Measurements from ENCODE around the gene SLC49A3. TPM values are rescaled to one million over a fixed set of nuclear protein-coding genes. Genes with fewer than 3 reads are reported as not detected.

SLC49A3 gene
- total and polyA plus RNA-seq, 2 experiments from 2014 or later, result 5.2 to 12.5 TPM

- no peaks in the 10 kb centered on the region; the same call in 1 of the 2 replicates for H4K20me1 ChIP-seq (ENCODE audit: insufficient read depth)
- TF ChIP-seq EZH2 (IDR thresholded peaks at IDR 0.05; ENCODE audit: insufficient read depth, poor library complexity, severe bottlenecking), result no peak
- no peak overlapping the region for H3K4me2 ChIP-seq (ENCODE audit: unreplicated experiment)
- no peaks in the 10 kb centered on the region for H3K9me2 ChIP-seq (ENCODE audit: insufficient read depth)
- no peak for DNase-seq
- H3K9me3 ChIP-seq (ENCODE audit: low read depth), result no peaks in the 10 kb centered on the region
- no peak overlapping the region for H3K9ac ChIP-seq
- H3K4me3 ChIP-seq, result no peak overlapping the region
- in situ Hi-C loops (cut with MboI), result no loop called here
- peaks cover 17% of the 10 kb centered on the region for H3K4me1 ChIP-seq (ENCODE audit: insufficient read depth)
- no peak overlapping the region for H3K27ac ChIP-seq
- no peaks in the 10 kb centered on the region for H3K27me3 ChIP-seq (replicated peaks; ENCODE audit: insufficient read depth)
- H2AFZ ChIP-seq, result no peak overlapping the region
- H3F3A ChIP-seq (ENCODE audit: insufficient read depth), result peaks cover 8% of the 10 kb centered on the region; the same call in 1 of the 2 replicates
- WGBS, 2 experiments (ENCODE audit: low coverage in 1 of 2, low lambda C conversion rate in 2 of 2, missing lambda C conversion rate in 2 of 2), result 97 to 98% methylated on average over 24 to 27 of the region's 27 CpGs
- H3K36me3 ChIP-seq (ENCODE audit: low read depth), result peaks cover 15% of the 10 kb centered on the region; the same call in 1 of the 2 replicates
- peaks cover 57% of the 10 kb centered on the region for H3K79me2 ChIP-seq (ENCODE audit: insufficient read depth)
Measured at GRCh38 chr4:730511-730910, 41.6 kb upstream of the SLC49A3 start.

- 89 to 95% methylated on average over 15 to 20 of the region's 20 CpGs for WGBS, 2 experiments (ENCODE audit: low coverage in 1 of 2, low lambda C conversion rate in 2 of 2, missing lambda C conversion rate in 2 of 2)
- no peak overlapping the region for H3K4me3 ChIP-seq
- H3K4me2 ChIP-seq (ENCODE audit: unreplicated experiment), result no peak overlapping the region
- peaks cover 13% of the 10 kb centered on the region; the same call in 1 of the 2 replicates for H3K36me3 ChIP-seq (ENCODE audit: low read depth)
- no peaks in the 10 kb centered on the region for H3K27me3 ChIP-seq (replicated peaks; ENCODE audit: insufficient read depth)
- no peak for DNase-seq
- H3F3A ChIP-seq (ENCODE audit: insufficient read depth), result peaks cover 8% of the 10 kb centered on the region; the same call in 1 of the 2 replicates
- H4K20me1 ChIP-seq (ENCODE audit: insufficient read depth), result no peaks in the 10 kb centered on the region; the same call in 1 of the 2 replicates
- peaks cover 66% of the 10 kb centered on the region for H3K79me2 ChIP-seq (ENCODE audit: insufficient read depth)
- H3K9me3 ChIP-seq (ENCODE audit: low read depth), result no peaks in the 10 kb centered on the region
- H3K9me2 ChIP-seq (ENCODE audit: insufficient read depth), result no peaks in the 10 kb centered on the region
- peaks cover 17% of the 10 kb centered on the region for H3K4me1 ChIP-seq (ENCODE audit: insufficient read depth)
- in situ Hi-C loops (cut with MboI), result no loop called here
- H2AFZ ChIP-seq, result no peak overlapping the region
- TF ChIP-seq EZH2phosphoT487 (IDR thresholded peaks at IDR 0.05; ENCODE audit: insufficient read depth, low read depth) (no peak), EZH2 (IDR thresholded peaks at IDR 0.05; ENCODE audit: insufficient read depth, poor library complexity, severe bottlenecking) (no peak)
- H3K27ac ChIP-seq, result no peak overlapping the region
- H3K9ac ChIP-seq, result no peak overlapping the region
Measured at GRCh38 chr4:729336-730315, 40.7 kb upstream of the SLC49A3 start.

- TF ChIP-seq EZH2phosphoT487 (IDR thresholded peaks at IDR 0.05; ENCODE audit: insufficient read depth, low read depth), result no peak
- H3K9me2 ChIP-seq (ENCODE audit: insufficient read depth), result no peaks in the 10 kb centered on the region
- H2AFZ ChIP-seq, result no peak overlapping the region
- H3K27ac ChIP-seq, result no peak overlapping the region
- H4K20me1 ChIP-seq (ENCODE audit: insufficient read depth), result no peaks in the 10 kb centered on the region; the same call in 1 of the 2 replicates
- H3K4me3 ChIP-seq, result no peak overlapping the region
- H3K9ac ChIP-seq, result no peak overlapping the region
- in situ Hi-C loops (cut with MboI), result no loop called here
- H3F3A ChIP-seq (ENCODE audit: insufficient read depth), result peaks cover 8% of the 10 kb centered on the region; the same call in 1 of the 2 replicates
- H3K27me3 ChIP-seq (replicated peaks; ENCODE audit: insufficient read depth), result no peaks in the 10 kb centered on the region
- no peak for DNase-seq
- no peaks in the 10 kb centered on the region for H3K9me3 ChIP-seq (ENCODE audit: low read depth)
- no peak overlapping the region for H3K4me2 ChIP-seq (ENCODE audit: unreplicated experiment)
- peaks cover 17% of the 10 kb centered on the region for H3K4me1 ChIP-seq (ENCODE audit: insufficient read depth)
- no peaks in the 10 kb centered on the region; the same call in 1 of the 2 replicates for H3K36me3 ChIP-seq (ENCODE audit: low read depth)
- peaks cover 85% of the 10 kb centered on the region for H3K79me2 ChIP-seq (ENCODE audit: insufficient read depth)
- 94 to 97% methylated on average over 6 of the region's 6 CpGs for WGBS, 2 experiments (ENCODE audit: low coverage in 1 of 2, low lambda C conversion rate in 2 of 2, missing lambda C conversion rate in 2 of 2)
Measured at GRCh38 chr4:727576-727975, 38.6 kb upstream of the SLC49A3 start.

GRCh38 chr4:726838-727237, 37.9 kb upstream of the SLC49A3 start:
- H3K4me1 ChIP-seq (ENCODE audit: insufficient read depth), result peaks cover 19% of the 10 kb centered on the region
- no peaks in the 10 kb centered on the region for H3K27me3 ChIP-seq (replicated peaks; ENCODE audit: insufficient read depth)
- H3K79me2 ChIP-seq (ENCODE audit: insufficient read depth), result peaks cover 91% of the 10 kb centered on the region
- peak overlapping the region; percentile 42 for H3K4me3 ChIP-seq
- H3K9ac ChIP-seq, result peak overlapping the region; percentile 75
- H3K4me2 ChIP-seq (ENCODE audit: unreplicated experiment), result peak overlapping the region; percentile 62
- no peaks in the 10 kb centered on the region for H3K9me3 ChIP-seq (ENCODE audit: low read depth)
- no peak for DNase-seq
- 35 to 37% methylated on average over 17 of the region's 17 CpGs for WGBS, 2 experiments (ENCODE audit: low coverage in 1 of 2, low lambda C conversion rate in 2 of 2, missing lambda C conversion rate in 2 of 2)
- peak overlapping the region; percentile 80 for H3K27ac ChIP-seq
- no peak overlapping the region for H2AFZ ChIP-seq
- H3F3A ChIP-seq (ENCODE audit: insufficient read depth), result peaks cover 8% of the 10 kb centered on the region; the same call in 1 of the 2 replicates
- no peak for TF ChIP-seq EZH2phosphoT487 (IDR thresholded peaks at IDR 0.05; ENCODE audit: insufficient read depth, low read depth)
- no peaks in the 10 kb centered on the region for H3K9me2 ChIP-seq (ENCODE audit: insufficient read depth)
- in situ Hi-C loops (cut with MboI), result no loop called here
- H3K36me3 ChIP-seq (ENCODE audit: low read depth), result no peaks in the 10 kb centered on the region; the same call in 1 of the 2 replicates
- H4K20me1 ChIP-seq (ENCODE audit: insufficient read depth), result no peaks in the 10 kb centered on the region; the same call in 1 of the 2 replicates
